ENCODE results near the gene SEPTIN2. TPM values are rescaled to one million over a fixed set of nuclear protein-coding genes. Genes with fewer than 3 reads are reported as not detected.

The SEPTIN2 gene
- total and polyA plus RNA-seq, 2 experiments from 2014 or later = 227 to 393 TPM

DNA sequence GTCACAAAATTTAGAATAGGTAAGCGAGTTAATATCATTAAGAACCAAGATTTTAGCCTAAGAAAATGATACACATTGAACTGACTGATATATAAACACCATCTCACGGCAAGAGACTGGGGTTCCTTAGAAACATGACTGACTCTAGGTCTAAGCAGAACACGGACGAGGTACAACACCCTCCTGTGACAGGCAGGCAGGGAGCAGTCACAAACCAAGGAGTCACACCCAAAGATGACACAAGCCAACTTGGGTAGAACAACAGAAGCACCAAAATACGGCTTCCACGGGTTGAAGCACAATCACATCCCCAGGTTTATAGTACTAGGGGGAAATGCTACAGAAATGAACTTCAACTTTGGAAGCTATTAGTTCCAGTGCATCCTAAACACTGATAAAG is 24.6 kb upstream of the SEPTIN2 start (continued):
- TF ChIP-seq JUNB (IDR thresholded peaks at IDR 0.05; ENCODE audit: unreplicated experiment) = no peak
- TF ChIP-seq, protein P1, sequence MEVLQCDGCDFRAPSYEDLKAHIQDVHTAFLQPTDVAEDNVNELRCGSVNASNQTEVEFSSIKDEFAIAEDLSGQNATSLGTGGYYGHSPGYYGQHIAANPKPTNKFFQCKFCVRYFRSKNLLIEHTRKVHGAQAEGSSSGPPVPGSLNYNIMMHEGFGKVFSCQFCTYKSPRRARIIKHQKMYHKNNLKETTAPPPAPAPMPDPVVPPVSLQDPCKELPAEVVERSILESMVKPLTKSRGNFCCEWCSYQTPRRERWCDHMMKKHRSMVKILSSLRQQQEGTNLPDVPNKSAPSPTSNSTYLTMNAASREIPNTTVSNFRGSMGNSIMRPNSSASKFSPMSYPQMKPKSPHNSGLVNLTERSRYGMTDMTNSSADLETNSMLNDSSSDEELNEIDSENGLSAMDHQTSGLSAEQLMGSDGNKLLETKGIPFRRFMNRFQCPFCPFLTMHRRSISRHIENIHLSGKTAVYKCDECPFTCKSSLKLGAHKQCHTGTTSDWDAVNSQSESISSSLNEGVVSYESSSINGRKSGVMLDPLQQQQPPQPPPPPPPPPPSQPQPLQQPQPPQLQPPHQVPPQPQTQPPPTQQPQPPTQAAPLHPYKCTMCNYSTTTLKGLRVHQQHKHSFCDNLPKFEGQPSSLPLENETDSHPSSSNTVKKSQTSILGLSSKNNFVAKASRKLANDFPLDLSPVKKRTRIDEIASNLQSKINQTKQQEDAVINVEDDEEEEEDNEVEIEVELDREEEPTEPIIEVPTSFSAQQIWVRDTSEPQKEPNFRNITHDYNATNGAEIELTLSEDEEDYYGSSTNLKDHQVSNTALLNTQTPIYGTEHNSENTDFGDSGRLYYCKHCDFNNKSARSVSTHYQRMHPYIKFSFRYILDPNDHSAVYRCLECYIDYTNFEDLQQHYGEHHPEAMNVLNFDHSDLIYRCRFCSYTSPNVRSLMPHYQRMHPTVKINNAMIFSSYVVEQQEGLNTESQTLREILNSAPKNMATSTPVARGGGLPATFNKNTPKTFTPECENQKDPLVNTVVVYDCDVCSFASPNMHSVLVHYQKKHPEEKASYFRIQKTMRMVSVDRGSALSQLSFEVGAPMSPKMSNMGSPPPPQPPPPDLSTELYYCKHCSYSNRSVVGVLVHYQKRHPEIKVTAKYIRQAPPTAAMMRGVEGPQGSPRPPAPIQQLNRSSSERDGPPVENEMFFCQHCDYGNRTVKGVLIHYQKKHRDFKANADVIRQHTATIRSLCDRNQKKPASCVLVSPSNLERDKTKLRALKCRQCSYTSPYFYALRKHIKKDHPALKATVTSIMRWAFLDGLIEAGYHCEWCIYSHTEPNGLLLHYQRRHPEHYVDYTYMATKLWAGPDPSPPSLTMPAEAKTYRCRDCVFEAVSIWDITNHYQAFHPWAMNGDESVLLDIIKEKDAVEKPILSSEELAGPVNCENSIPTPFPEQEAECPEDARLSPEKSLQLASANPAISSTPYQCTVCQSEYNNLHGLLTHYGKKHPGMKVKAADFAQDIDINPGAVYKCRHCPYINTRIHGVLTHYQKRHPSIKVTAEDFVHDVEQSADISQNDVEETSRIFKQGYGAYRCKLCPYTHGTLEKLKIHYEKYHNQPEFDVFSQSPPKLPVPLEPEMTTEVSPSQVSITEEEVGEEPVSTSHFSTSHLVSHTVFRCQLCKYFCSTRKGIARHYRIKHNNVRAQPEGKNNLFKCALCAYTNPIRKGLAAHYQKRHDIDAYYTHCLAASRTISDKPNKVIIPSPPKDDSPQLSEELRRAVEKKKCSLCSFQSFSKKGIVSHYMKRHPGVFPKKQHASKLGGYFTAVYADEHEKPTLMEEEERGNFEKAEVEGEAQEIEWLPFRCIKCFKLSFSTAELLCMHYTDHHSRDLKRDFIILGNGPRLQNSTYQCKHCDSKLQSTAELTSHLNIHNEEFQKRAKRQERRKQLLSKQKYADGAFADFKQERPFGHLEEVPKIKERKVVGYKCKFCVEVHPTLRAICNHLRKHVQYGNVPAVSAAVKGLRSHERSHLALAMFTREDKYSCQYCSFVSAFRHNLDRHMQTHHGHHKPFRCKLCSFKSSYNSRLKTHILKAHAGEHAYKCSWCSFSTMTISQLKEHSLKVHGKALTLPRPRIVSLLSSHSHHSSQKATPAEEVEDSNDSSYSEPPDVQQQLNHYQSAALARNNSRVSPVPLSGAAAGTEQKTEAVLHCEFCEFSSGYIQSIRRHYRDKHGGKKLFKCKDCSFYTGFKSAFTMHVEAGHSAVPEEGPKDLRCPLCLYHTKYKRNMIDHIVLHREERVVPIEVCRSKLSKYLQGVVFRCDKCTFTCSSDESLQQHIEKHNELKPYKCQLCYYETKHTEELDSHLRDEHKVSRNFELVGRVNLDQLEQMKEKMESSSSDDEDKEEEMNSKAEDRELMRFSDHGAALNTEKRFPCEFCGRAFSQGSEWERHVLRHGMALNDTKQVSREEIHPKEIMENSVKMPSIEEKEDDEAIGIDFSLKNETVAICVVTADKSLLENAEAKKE (CRISPR knock-in tag; IDR thresholded peaks at IDR 0.05) = no peak
- TF ChIP-seq, protein P2, sequence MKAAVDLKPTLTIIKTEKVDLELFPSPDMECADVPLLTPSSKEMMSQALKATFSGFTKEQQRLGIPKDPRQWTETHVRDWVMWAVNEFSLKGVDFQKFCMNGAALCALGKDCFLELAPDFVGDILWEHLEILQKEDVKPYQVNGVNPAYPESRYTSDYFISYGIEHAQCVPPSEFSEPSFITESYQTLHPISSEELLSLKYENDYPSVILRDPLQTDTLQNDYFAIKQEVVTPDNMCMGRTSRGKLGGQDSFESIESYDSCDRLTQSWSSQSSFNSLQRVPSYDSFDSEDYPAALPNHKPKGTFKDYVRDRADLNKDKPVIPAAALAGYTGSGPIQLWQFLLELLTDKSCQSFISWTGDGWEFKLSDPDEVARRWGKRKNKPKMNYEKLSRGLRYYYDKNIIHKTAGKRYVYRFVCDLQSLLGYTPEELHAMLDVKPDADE (IDR thresholded peaks at IDR 0.05) = no peak
- TF ChIP-seq EZH2phosphoT487 (IDR thresholded peaks at IDR 0.05; ENCODE audit: unreplicated experiment) = no peak
- no peak for TF ChIP-seq NANOG (IDR thresholded peaks at IDR 0.05; ENCODE audit: borderline replicate concordance)
- no peak for TF ChIP-seq EZH2 (IDR thresholded peaks at IDR 0.05; ENCODE audit: low read depth, unreplicated experiment)
- TF ChIP-seq ZNF331 (CRISPR knock-in tag; IDR thresholded peaks at IDR 0.05; ENCODE audit: low read depth) = no peak

DNA sequence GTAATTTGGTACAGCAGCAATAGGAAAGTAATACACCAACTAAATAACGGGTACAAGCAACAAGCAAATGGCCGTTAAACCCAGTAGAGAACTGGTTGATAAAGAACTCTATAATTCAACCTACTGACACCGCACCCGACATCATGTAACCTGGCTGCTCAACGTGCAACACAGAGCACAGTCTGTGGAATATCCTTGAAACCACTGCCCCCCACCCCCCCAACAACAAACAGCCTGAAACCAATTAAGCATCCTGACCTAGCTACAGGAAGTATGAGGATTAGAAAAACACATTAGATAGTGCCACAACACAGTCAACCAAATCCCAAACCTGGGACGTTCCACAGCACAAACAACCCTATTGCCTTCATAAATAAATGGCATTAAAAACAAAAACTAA is 23.7 kb upstream of the SEPTIN2 start:
- no peak overlapping the region for H3K4me3 ChIP-seq
- H2AFZ ChIP-seq = no peak overlapping the region
- 0 out of 2 replicates have a peak, but pooled peaks cover 5% of the 10 kb centered on the region for H3K36me3 ChIP-seq (ENCODE audit: insufficient read depth)
- Mint-ChIP-seq H3K4me1 (peaks cover 3% of the 10 kb centered on the region; the same call in 2 of the 3 replicates), H3K9me3 (no peaks in the 10 kb centered on the region), H3K27ac (no peak overlapping the region; the same call in 1 of the 2 replicates), H3K4me3 (no peak overlapping the region), H3K27me3 (ENCODE audit: insufficient read depth, low read depth, poor library complexity) (no peaks in the 10 kb centered on the region), H3K36me3 (ENCODE audit: low read depth) (no peaks in the 10 kb centered on the region; the same call in 1 of the 3 replicates)
- ATAC-seq = no peak
- H3K4me2 ChIP-seq = no peak overlapping the region
- peaks cover 3% of the 10 kb centered on the region; the same call in 1 of the 2 replicates for H3F3A ChIP-seq (replicated peaks; ENCODE audit: low read depth)
- H3K27ac ChIP-seq (ENCODE audit: low read depth) = peak overlapping the region; percentile 18; the same call in 1 of the 2 replicates
- no peak for DNase-seq (ENCODE audit: low spot score)
- peaks cover 100% of the 10 kb centered on the region for H3K79me2 ChIP-seq (replicated peaks; ENCODE audit: insufficient read depth)
- H3K9me2 ChIP-seq (ENCODE audit: insufficient read depth) = no peaks in the 10 kb centered on the region
- H4K20me1 ChIP-seq (replicated peaks; ENCODE audit: insufficient read depth) = peaks cover 82% of the 10 kb centered on the region
- no peaks in the 10 kb centered on the region for H3K4me1 ChIP-seq (ENCODE audit: insufficient read depth)
- H3K27me3 ChIP-seq (ENCODE audit: insufficient read depth) = no peaks in the 10 kb centered on the region
- no peak for TF ChIP-seq CREB1 (CRISPR knock-in tag; IDR thresholded peaks at IDR 0.05; ENCODE audit: low read depth)
- TF ChIP-seq, protein P1 (CRISPR knock-in tag; IDR thresholded peaks at IDR 0.05) = no peak
- TF ChIP-seq ZNF114 (CRISPR knock-in tag; IDR thresholded peaks at IDR 0.05) = no peak
- no peak for TF ChIP-seq POLR2AphosphoS5 (IDR thresholded peaks at IDR 0.05; ENCODE audit: low read depth)

Measured in GM23338 (cell line).